Activated CD4-positive, alpha-beta T cell treated with anti-CD3 and anti-CD28 coated beads for 48 hours (primary cell): ENCODE results near the gene HIVEP3.

Experiments used
- DNase-seq: peaks from one replicate; pipeline ENCODE4 v3.0.0-alpha.2; 2020

The HIVEP3 gene

GRCh38 chr1:41809692-41810091, 109.0 kb downstream of the HIVEP3 start:
- DNase-seq = no peak

- DNase-seq = no peak
These were observed 111.3 kb downstream of the HIVEP3 start for GRCh38 chr1:41807390-41807789.

GRCh38 chr1:41806472-41807155, 112.1 kb downstream of the HIVEP3 start:
- DNase-seq = peak; percentile 65

GRCh38 chr1:41805771-41806471, 112.8 kb downstream of the HIVEP3 start:
- peak; percentile 66 for DNase-seq

- DNase-seq = peak; percentile 45
These were observed 114.5 kb downstream of the HIVEP3 start for GRCh38 chr1:41804176-41804575.

DNA sequence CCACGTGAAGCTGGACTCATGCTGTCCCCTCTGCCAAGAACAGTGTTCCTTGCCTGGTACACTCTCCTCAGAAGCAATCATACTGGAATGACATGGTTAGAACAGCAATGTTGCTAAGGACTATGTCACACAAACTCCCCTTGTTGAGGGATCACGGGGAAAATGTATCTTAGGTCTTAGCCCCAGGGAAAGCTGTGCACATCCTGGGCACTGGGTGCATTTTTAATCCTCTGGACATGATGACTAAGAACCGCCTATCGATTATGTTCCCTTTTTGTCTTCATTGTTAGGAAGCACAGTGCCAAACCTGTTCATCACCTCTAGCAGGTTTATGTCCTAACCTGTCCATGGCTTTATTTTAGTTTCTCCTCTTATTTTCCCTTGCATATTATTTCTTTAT, 115.1 kb downstream of the HIVEP3 start:
- no peak for DNase-seq

DNA sequence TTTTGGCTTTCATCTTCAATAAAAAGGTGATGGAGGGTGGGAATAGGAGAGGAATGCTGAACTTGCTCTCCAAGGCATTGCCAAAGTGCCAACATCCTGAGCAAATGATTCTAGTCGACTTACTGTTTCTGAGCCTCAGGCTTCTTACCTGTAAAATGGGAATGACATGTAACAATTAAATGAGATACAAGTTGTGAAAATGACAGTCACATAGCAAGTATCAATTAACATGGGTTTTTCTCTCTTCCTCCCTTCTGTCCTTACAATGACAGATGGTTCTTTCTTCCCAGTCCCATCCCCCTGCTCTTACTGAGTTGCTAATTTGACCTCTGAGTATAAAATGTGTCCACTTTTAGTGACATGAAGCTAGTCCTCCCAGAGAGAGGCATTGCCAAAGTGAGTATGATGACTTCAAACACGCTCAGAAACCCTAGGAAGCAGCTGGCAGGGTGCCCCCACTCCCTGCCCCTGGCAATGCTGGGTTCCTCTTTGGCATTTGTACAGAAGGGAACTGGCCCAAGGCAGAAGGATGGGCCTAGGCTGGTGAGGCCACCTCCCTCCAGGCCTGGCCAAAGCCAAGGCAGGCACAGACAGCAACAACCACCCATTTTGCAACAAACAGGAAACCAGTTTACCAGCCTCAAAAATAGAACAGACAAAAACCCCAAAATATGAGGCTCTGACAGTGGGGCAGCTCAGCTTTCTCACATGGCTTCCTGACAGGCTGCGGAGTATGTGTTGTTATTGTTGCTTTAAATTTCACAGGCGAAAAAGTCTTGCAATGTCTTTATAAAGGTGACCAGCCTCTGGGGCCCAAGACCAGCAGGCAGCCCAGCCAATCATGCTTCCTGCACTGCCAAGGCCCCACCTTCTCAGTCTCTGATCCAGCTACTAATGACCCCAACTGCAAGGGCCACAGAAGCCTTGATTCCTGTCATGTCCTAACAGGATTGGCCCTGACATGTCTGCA, 115.9 kb downstream of the HIVEP3 start:
- no peak for DNase-seq

DNA sequence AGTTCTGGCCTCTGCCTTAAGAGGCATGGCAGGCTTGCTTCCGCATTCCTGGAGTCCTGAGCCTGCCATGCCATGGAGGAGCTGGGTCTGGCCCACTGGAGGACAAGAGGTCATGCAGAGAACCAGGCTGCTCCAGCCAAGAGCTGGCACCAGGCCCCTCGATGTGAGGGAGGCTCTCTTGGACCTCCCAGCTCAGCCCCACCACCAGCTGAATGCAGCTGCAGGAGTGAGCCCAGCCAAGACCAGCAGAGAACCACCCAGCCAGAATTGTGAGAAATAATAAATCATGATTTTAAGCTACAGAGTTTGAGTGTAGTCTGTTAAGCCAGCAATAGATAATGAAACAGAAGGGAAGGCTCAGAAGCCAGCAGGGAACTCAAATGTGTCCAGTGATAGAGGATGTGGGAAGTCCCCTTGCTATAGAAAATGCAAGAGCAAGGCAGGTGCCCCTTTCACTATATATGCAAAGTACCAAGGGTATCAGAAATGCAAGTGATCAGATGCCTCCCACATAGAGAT, 118.4 kb downstream of the HIVEP3 start:
- no peak for DNase-seq

- peak; percentile 36 for DNase-seq
These were observed 119.0 kb downstream of the HIVEP3 start for GRCh38 chr1:41799723-41800122.

DNA sequence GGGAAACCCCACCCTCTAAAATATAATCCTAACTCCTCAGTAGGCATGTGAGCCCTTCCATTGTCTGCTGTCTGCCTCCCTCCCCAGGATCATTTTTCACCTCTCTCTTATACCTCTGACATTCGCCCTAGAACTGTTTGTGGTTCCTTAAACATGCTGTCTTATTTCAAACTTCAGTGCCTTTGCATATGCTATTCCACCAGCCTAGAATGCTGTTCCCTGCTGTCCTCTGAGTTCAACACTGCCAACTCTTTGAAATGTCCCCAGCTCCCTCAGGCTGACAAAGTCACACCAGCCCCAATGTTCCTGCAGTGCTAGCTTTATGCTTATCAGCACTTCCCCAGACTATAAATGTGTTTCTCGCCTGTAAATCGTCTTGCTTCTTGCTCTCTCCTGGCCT, 119.5 kb downstream of the HIVEP3 start:
- no peak for DNase-seq

- no peak for DNase-seq
These were observed 123.4 kb downstream of the HIVEP3 start for GRCh38 chr1:41795205-41795762.

DNA sequence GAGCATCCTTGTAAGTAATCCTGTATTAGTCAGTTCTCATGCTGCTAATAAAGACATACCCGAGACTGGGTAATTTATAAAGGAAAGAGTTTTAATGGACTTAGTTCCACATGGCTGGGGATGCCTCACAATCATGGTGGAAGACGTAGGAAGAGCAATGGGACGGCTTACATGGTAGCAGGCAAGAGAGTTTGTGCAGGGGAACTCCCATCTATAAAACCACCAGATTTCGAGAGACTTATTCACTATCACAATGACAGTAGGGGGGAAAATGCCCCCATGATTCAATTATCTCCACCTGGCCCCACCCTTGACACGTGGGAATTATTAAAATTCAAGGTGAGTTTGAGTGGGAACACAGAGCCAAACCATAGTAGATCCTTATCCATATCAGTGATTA, 124.7 kb downstream of the HIVEP3 start:
- DNase-seq = no peak

DNA sequence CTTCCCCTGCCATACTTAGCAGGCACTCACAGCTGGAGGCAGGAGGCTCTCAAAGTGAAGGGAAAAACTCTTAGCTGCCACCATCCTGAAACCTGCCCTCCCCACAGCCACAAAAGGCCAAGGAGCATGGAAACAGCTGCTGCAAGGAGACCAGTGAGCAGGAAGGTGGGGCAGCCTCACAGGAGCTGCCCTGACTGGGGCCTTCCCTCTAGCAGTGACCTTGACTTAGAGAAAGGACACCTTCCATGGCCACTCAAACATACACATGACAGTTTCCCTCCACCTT, 126.3 kb downstream of the HIVEP3 start:
- DNase-seq = no peak

DNA sequence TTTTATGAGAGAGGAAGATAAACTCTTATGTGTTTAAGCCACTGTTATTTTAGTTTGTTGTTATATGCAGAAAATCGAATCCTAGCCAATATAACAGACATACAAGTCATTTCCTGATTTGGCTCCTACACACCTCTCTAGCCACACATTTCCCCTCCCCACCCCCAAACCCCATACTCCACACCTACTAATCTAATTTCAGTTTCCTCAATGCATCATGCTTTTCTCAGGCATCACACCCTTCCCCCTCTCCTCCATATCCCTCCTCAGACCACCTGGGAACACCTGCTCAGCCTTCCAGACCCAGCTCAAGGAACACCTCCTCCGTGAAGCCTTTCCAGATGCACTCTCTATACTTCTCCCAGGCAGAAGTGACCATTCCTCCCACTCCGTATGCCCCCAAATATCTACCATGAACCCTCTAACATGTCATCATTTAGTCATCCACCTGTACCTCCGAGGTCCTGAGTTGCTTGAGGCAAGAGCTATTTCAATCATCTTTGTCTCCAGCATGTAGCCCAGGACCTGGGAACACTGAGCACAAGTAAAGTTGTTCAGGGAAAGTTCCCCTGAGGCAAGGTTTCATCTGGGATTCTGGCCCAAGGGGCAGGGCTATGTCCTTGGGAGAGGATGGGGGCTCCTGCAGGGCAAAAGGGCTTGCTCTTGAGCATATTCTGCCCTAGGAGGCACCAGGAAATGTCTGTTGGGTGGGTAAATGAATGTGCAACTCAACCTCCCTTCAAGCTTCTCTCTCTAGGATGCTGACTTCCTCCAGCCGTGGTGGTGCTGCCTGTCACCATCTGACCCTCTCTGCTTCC, 126.8 kb downstream of the HIVEP3 start:
- peak; percentile 61 for DNase-seq

DNA sequence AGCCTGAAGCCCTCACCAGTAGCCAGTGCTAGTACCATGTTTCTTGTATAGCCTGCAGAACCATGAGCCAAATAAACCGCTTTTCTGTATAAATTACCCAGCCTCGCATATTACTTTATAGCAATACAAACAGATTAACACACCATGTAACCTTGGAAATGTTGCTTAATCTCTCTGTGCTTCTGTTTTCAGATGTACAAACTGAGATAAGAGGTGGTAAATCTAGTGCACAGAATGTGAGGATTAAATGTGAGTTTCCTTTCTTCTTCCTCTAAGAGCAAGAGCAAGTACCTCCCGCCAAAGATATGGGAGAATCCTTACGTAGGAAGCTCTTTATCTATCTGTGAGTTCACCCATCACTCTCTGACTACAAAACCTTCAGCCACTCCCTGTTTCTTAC, 128.4 kb downstream of the HIVEP3 start:
- no peak for DNase-seq

- DNase-seq = no peak
These were observed 128.9 kb downstream of the HIVEP3 start for GRCh38 chr1:41789661-41790330.

GRCh38 chr1:41788427-41788826, 130.3 kb downstream of the HIVEP3 start:
- no peak for DNase-seq

DNA sequence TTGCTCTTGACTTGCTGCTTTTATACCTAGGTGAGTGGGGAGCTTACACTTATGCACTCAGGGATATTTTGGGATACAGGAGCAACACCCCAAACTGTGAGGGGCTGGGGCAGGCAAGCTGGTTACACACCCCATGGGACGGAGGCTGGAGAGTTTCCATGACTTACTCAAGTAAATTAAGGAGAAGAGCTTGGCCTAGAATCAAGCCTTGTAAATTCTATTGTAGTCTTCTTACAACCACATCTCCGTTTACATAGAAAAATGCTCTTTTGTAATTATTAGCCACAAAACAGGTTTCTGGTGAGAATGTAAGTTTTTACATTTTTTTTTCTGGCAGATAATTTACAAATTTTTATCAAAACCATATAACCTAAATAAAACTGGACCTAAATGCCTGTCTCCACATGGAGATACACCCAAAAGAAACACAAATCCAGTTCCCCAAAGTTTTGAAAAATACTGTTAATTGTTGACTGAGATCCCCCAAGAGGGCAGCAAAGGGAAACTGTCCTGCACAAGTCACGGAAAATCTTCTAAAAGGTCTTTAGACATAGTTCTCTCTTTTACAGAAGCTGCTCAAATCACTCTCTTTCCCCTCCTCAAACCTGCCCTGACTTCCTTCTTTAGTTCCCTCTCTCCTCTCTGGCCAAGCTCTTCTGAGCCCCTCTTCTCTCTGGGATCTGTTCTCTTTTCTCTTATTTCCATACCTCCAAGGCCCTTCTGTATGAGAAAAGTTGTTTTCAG, 134.0 kb downstream of the HIVEP3 start:
- DNase-seq = no peak

GRCh38 chr1:41783189-41783639, 135.5 kb downstream of the HIVEP3 start:
- peak; percentile 78 for DNase-seq

GRCh38 chr1:41780916-41781315, 137.8 kb downstream of the HIVEP3 start:
- DNase-seq = no peak

DNA sequence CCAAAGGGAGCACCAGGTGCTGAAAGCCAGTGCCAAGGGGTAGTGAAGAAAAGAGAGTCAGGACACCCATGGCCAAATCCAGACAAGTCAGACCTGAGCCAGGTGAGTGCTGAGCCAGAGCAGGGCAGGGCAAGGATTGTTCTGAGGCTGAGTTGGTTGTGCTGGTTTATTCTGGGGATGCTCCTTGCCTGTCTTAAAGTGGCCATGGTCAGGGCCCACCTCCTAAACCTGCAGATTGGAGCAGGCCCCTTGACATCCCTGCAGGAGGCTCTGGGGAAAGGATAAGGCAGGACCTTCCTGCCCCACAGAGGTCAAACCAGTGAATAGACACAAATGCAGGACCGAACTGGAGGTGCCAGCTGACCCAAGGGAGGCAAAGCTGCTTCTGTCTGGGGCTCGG, 138.4 kb downstream of the HIVEP3 start:
- no peak for DNase-seq
